BJ (cell line): Measurements from ENCODE around the gene CEP63. TPM values are rescaled to one million over a fixed set of nuclear protein-coding genes. Genes with fewer than 3 reads are reported as not detected.

Experiments
- CTCF ChIA-PET: fragments of 350-600 bp; formaldehyde crosslinking; extraction: SDS; loops from one replicate; lab custom pipeline; 2021; ENCODE audit warnings: antibody characterized with exemption, inconsistent platforms; lab: Yijun Ruan, JAX
- POLR2A ChIA-PET: fragments of 300-600 bp; sonication (Branson Sonifier 250); formaldehyde crosslinking; extraction: SDS; loops from one replicate; lab custom pipeline; 2021; ENCODE audit warnings: antibody characterized with exemption; lab: Charles Lee
- DNase-seq: peaks from one replicate; pipeline ENCODE4 v3.0.0-alpha.2; 2011; ENCODE audit warnings: low read depth
- H3K27me3 ChIP-seq: 2 replicates; pipeline ENCODE4 v1.6.0; 2011; ENCODE audit warnings: low read length; ENCODE audit not compliant: control insufficient read depth, insufficient read depth
- H3K36me3 ChIP-seq: 2 replicates; pipeline ENCODE4 v1.5.1; 2011; ENCODE audit warnings: low read length; ENCODE audit not compliant: control insufficient read depth, insufficient read depth
- H3K4me3 ChIP-seq: 2 replicates; pipeline ENCODE4 v1.5.1; 2011; ENCODE audit warnings: low read depth, mild to moderate bottlenecking, control low read depth, low read length
- CTCF ChIP-seq: IDR thresholded peaks from 2 replicates; pipeline ENCODE4 v1.5.1; 2011; ENCODE audit warnings: low read depth, mild to moderate bottlenecking, control low read depth, inconsistent platforms, low read length, moderate library complexity; ENCODE audit not compliant: insufficient read depth
- polyA minus RNA-seq: library from RNA; depleted of rRNA, polyadenylated mRNA; stranded (reverse); fragments of >200 nt; gene quantifications from 2 replicates; pipeline ENCODE4 v1.2.3, GENCODE V29; 2011; rRNA and poly(A)+ RNA removed
- polyA plus RNA-seq: library from polyadenylated mRNA; depleted of rRNA; stranded (reverse); fragments of >200 nt; gene quantifications from 2 replicates; pipeline ENCODE4 v1.2.3, GENCODE V29; 2011; rRNA removed

CEP63 gene
- 6.4 and 14.5 TPM in 2 replicates for polyA plus RNA-seq
- 4.8 and 9.7 TPM in 2 replicates for polyA minus RNA-seq

DNA sequence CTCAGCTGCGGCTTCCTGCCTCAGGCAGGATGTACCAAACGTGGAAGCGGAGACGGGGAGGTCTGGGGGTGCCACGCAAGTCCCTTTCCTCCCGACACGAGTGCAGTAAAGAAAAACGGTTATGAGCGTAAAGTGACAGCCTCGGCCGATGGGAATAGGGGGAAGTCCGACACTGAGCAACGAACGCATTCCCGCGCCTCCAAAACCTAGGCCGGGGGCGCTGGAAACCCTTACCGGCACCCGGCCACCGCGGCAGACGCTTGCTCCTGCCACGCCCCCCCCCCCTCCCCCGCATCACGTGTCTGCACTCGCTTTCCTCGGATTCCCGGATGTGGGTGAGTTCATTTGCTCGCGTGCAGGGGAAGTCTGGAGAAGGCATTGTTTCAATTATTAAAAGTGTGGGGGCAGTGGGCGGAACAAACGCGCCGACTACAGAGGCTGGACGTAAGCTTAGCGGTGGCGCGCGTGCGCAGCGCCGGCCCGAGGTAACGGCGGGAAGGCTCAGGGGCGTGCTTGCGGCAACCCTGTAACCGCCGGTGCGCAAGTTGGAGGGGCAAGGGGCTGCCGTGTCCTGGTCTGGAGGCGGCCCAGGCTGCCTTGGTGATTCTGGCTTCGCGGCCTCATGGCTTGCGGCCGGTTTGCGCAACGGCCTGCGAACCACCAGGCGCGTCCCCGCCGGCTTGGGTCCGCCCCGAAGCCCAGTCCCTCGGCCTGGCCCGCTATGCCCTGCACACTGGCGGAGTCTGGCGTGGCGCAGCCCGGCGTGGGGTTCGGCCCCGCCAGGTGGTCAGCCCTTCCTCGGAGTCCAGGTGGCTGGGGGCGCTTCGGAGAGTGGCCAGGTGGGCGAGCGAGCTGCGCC lies at the start of gene CEP63, which contains the start of gene ANAPC13:
CEP63 (plus strand) TSS at position 340 of the 859 bp plus-strand sequence. CDS start 9,264 bp downstream, outside the sequence.
ANAPC13 (minus strand) TSS at position 268 of the 859 bp plus-strand sequence. CDS start 3,081 bp downstream, outside the sequence.
- no peak for TF ChIP-seq CTCF
- ChIA-PET POLR2A (interaction anchor here (0.6 to 1.4 kb wide), 5 partner anchors 21 to 154 kb away, joined by 3 to 5 read pairs (median 3); no protein-coding TSS in a partner anchor), CTCF (interaction anchor here (1.0 to 8.5 kb wide), 6 partner anchors 12 to 273 kb away, joined by 3 to 114 read pairs (median 4); no protein-coding TSS in a partner anchor)
- Histone ChIP-seq H3K4me3 (peak within 1 kb of the TSS; percentile 85), H3K27me3 (no peaks in the 10 kb centered on the region), H3K36me3 (peaks cover 1% of the 10 kb centered on the region; the same call in 1 of the 2 replicates)
- DNase-seq, result peak; percentile 98

- CTCF ChIA-PET, result interaction anchor here (1.0 to 1.5 kb wide), 3 partner anchors 8 to 71 kb away, joined by 3 to 7 read pairs (median 3); no protein-coding TSS in a partner anchor
Measured at GRCh38 chr3:134437211-134437752, 48.6 kb upstream of the CEP63 start.

GRCh38 chr3:134441321-134441720 lies 44.5 kb upstream of the CEP63 start:
- Histone ChIP-seq H3K27me3 (no peaks in the 10 kb centered on the region), H3K36me3 (no peaks in the 10 kb centered on the region), H3K4me3 (no peak overlapping the region)
- POLR2A ChIA-PET, result no interaction called here
- no peak for DNase-seq
- TF ChIP-seq CTCF, result no peak
- CTCF ChIA-PET, result interaction anchor here (1.1 kb wide), 1 partner anchor 10 kb away, joined by 4 read pairs; no protein-coding TSS in a partner anchor

More at GRCh38 chr3:134437211-134437752, 48.6 kb upstream of the CEP63 start:
- Histone ChIP-seq H3K27me3 (no peaks in the 10 kb centered on the region), H3K36me3 (no peaks in the 10 kb centered on the region; the same call in 1 of the 2 replicates), H3K4me3 (no peak overlapping the region)
- TF ChIP-seq CTCF, result no peak
- no peak for DNase-seq
- POLR2A ChIA-PET, result no interaction called here

GRCh38 chr3:134441821-134442220 lies 44.0 kb upstream of the CEP63 start:
- Histone ChIP-seq H3K27me3 (no peaks in the 10 kb centered on the region), H3K36me3 (no peaks in the 10 kb centered on the region), H3K4me3 (no peak overlapping the region)
- ChIA-PET POLR2A (no interaction called here), CTCF (interaction anchor here (1.0 kb wide), 1 partner anchor 9 kb away, joined by 4 read pairs; no protein-coding TSS in a partner anchor)
- DNase-seq, result no peak
- no peak for TF ChIP-seq CTCF
